DMS153 treated with DMSO at 0.1 percent for 48 hours (cell line): ENCODE measurements around the gene RGL3.
A peak's percentile ranks its signal among the peaks of the same experiment; 100 is the strongest.
"Not testable (repeated sequence)": the region's sequence is repeated elsewhere in the genome, so short reads cannot be mapped to it uniquely, and the experiment has no call there.

Experiments used
- DNase-seq: peaks from one replicate; lab custom pipeline; 2025; ENCODE audit not compliant: unreplicated experiment; lab: John Stamatoyannopoulos, UW

Gene RGL3

DNA sequence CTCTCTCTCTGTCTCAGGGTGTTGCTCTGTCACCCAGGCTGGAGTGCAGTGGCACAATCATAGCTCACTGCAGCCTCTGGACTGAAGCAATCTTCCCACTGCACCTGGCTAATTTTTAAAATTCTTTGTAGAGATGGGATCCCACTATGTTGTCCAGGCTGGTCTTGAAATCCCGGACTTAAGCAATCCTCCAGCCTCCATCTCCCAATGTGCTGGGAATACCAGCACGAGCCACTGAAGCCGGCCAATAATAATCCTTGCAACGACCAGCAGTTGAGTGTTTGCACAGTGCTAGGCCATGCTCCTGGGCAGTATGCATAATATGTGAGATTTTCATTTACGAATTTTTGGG, 34.4 kb downstream of the RGL3 start:
- no peak for DNase-seq

DNA sequence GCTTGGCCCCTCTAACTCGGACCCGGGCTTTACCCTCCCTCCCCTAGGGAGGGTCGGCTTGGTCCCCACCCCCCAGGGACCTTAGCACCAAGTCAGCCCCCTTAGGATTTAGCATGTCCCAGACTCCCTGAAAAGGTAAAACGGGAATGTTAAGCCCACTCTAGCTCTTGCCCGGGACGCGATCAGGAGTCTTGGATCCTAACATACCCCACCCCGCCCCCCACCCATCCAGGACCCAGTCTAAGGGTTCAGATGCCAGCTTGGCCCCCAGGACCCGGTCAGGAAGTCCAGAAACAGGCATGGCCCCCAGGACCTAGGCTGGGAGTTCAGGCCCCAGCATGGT, 35.4 kb downstream of the RGL3 start:
- DNase-seq: no peak

DNA sequence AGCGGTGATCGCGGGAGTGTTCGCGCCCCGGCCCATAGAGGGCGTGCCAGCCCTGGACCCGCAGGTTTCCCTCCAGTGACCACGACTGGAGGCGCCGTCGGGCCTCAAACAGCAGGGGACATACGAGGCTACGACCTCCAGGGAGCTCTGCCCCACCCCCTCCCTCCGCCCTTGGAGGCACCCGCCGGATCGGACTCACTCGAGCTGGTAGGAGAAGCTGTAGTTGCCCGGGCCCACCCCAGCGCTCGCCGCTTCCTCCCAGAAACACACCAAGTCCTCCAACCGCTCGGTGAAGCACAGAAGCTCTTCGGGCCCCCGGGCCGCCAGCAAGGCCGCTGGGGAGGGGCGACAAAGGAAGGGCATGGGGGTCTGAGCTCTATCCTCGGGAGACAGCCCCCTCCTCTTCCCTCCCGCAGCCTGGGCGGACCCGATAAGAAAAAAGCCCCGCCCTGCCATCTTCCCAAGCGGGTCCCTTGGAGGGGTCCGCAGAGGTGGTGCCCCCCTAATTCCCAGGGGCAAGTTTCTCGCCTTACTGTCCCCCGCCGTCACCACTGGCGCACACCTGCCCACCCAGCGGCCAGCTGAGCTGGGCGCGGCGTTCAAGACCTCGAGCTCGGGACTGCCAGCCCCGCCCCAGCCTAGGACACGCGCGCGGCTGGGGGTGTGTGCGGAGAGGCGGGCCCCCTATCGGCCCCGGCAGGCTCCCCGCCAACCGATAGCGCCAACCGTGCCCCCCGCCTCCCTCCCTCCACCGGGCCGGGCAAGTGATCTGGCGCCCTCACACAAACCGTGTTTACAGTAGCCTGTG, 36.0 kb downstream of the RGL3 start:
- peak; percentile 7 for DNase-seq

DNA sequence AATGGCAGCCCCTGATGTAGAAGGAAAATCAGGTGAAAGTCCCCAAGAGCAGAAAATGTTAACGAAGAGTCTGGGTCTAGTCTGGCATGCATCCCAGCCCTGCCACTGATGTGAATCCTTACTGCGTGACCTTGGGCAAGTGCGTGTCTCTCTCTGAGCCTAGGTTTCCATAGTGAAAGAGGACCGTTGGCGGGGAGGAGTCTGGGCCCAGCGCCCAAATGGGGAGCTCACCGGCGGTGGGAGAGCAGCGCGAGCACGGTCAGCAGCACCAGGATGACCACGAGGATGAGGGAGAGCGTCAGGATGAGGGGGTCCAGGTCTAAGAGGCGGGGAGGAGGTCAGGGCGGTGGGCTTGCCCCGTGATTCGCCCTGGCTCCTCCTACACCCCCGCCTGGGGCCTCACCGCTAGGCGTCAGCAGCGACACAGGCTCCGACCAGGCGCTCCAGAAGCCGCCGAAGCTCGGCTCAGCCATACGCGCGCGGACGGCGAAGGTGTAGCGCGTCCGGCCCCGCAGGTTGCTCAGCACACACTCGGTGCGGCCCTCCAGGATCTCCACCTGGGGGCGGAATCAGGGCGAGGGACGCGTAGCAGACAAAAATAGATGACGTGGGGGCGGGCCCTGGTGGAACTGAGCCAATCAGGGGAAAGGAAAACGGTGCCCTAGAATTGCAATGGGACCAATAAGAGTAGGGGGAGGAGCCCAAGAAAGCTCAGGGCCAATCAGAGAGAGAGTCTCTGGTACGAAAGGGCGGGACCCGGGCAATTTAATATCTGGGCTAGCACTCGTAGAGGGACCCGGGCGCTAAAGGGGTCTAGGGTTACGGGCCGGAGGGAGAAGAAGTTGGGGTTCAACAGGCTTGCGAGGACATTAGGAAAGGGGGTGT, 38.2 kb downstream of the RGL3 start:
- peak; percentile 96 for DNase-seq

DNA sequence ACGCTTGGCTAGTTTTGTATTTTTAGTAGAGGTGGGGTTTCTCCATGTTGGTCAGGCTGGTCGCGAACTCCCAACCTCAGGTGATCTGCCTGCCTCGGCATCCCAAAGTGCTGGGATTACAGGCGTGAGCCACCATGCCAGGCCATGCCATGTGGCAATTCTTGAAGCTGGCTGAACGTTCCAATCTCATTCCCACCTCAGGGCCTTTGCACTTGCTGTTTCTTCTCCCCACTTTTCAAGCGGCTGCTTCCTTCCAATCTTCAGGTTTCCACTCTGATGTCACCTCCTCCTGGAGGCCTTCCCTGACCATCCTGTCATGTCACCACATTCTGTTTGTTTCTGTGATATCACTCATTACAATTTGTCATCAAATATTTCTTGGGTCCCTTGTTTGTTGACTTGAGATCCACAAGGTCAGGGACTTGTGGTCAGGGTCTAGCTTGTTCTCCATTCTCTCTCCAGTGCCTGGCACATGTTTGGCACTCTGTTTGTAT, 39.2 kb downstream of the RGL3 start:
- DNase-seq: no peak

DNA sequence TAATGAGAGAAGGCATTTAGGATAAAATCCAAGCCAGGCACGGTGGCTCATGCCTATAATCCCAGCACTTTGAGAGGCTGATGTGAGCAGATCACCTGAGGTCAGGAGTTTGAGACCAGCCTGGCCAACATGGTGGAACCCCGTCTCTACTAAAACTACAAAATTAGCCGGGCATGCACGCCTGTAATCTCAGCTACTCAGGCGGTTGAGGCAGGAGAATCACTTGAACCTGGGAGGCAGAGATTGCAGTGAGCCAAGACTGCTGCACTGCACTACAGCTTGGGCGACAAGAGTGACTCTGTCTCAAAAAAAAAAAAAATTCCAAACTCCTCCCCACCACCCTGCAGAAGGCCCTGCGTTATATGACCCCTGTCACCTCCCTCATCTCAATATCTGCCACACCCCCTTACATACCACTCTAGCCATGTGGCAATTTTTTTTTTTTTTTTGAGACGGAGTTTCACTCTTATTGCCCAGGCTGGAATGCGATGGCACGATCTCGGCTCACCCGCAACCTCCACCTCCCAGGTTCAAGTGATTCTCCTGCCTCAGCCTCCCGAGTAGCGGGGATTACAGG, 39.8 kb downstream of the RGL3 start:
- not testable (repeated sequence) for DNase-seq

DNA sequence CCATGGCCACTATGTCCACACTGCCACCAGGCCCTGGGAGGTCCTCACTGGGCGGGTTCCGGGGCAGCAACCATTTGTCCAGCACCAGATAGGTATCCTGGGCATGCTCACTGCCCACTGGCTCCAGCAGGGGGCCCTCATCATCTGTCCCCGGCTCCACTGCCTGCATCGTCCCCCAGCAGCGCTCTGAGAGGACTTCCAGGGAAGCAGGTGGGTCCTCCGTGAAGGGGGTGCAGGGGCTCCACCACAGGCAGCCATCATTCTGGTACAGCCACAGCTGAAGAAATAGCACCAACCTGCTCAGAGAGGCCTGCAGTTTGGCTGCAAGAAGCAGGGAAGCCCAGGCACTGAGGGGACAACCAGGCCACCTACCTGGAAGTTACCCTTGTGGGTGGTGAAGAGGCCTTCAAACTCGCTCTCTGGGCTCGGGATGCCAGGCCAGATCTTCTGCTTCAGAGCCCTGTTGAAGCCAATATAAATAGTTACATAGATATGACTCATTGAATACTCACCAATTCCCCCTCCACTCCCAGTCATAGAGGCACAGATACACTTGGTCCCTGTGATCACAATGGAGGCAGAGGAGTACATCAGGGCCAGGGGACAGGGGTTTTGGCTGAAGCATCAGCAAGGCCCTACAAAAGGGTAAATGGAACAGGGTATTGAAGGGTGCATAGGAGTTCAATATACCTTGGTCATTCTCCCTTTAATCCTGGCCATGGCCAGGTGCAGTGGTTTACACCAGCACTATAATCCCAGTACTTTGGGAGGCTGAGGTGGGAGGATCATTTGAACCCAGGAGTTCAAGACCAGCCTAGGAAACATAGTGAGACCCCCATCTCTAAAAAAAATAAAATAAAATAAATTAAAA, 40.6 kb downstream of the RGL3 start:
- no peak for DNase-seq

DNA sequence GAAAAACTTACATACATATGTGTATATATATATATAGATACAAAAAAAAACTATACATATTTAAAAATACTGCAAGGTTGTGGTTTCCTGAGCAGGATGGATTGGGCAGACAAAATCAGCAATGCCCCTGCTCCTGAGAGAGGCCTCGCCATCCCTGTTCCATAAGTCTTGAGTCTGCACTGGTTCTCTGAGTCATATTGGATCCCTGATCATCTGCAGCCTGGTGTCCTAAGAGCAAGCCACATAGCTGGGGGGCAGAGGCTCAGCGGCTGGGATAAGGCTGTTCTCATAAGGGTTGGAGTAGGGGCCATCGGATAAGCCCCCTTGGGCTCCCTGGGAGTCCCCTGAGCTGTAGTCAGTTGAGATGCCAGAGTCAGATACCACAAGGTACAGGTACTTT, 41.4 kb downstream of the RGL3 start:
- no peak for DNase-seq

DNA sequence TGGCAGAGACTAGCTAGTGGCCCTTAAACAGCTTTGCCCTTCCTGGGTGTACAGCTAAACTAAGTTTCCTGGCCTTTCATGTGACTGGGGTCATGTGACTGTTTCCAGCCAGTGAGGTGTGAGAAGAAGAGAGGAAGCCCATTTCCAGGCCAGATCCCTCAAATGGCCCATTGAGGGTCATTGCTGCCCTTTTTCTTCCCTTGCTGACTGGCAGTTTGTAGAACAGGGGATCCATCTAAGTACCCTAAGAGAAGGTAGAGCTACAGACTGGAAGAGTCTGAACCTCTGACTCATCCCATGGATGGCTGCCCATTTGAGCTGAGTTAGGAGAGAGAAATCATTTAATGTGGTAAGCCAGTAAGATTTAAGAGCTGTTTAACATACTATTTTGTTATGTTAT, 41.9 kb downstream of the RGL3 start:
- DNase-seq: no peak

DNA sequence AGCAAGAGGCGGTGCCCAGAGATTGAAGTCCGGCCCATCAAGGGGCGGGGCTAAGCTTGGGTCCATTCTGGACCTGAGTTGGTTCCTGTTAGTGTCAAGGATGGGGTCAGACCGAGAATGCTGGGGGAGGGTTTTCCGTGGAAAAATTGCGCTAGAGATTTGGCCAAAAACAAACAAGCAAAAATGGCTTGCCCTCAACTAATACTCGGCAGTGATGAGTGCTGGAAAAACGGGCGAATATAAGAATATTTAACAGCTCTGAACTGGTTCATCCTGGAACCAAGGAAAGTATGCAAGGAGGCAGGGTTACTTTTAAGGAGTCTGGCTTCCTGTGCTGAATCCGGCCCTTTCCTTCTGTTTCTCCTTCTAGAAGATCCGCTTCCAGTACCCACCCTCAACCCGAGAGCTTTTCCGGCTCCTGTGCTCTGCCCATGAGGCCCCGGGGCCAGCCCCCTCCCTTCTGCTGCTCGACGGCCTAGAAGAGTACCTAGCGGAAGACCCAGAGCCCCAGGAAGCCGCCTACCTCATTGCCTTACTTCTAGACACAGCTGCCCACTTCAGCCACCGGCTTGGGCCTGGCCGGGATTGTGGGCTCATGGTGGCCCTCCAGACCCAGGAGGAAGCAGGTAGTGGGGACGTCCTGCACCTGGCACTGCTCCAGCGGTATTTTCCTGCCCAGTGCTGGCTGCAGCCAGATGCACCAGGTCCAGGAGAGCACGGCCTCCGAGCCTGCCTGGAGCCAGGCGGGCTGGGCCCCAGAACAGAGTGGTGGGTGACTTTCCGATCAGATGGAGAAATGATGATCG, 43.8 kb downstream of the RGL3 start:
- peak; percentile 36 for DNase-seq

DNA sequence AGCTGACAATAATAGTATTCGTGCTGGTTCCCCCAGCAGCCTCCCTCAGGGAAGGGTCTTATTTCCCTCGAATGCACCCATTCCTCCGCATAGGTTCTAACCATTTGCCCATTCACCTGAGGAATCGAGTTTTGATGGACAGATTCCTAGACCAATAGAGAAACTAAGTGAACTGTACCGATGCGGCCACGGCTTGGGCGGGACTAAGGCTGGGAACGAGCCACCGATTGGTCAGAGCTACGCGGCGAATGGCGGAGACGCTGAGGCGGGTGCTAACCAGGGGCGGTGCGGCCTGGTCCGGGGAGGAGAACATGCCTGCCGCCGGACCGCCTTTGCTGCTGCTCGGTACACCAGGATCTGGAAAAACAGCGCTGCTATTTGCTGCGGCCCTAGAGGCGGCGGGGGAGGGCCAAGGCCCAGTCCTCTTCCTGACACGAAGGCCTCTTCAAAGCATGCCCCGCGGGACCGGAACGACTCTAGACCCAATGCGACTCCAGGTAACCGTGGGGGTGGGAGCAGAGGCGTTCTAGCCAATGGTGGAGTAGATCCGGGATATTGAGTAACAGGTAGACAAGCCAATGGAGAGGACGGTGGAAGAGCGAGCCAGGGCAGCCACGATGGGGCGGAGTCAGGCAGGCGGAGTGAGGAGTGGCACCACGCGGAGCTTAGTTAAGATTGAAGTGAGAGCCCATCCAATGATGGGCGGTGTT, 44.5 kb downstream of the RGL3 start, which contains the start of gene SWSAP1:
TSS of gene SWSAP1 (plus strand) at position 234 of the 710 bp plus-strand sequence. CDS start at position 249, 15 bp downstream.
- peak; percentile 99 for DNase-seq

DNA sequence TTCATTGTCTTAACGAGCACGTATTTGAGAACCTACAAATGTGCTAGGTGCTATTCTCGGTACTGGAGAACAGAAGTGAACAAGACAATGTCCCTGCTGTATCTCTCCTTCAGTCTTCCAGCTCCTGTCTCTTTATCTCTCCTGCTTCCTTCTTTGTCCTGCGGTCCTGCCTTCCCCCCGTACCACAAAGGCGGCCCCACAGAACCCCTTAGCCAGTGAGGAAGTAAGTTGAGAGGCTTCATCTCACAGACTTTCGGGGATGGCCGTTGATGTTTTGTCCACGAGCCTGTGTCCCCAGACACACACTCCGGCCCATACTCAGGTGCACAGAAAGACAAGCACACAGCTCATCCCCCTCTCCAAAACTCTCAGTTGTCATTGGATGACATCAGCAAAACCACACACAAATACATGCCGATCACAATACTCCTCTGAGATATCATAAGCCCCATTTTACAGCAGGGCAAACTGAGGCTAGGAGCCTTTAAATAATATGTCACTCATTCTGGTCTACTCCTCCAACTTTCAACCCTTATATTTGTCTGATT, 45.2 kb downstream of the RGL3 start:
- DNase-seq: no peak

DNA sequence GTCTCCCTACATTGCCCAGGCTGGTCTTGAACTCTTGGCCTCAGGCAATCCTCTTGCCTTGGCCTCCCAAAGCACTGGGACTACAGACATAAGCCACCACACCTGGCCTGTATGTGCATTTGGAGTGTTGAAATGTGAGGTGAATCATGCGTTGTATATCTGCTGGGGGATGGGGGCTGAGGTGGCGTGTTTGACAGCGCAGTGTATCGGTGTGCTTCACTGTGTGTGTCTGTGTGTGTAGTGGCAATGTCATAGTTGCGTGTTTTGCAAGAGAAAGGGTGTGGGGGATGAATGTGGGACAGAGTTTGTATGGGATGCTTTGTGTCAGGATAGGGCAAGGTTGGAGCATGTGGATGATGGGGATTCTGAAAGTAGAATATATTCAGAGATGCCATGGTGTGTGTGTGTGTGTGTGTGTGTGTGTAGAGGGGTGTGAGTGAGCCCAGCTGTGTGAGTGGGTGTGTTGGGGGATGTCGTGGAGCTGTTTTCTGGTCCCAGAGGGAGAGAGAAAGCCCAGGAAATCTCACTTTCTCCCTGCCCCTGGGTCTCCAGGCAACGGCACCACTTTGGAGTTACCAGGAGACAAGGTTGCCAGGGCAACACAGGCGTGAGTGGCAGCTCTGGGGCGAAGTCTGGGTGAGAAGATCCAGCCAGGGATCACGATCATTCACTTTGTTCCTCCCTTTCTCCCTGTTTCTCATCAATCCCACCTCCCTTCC, 45.8 kb downstream of the RGL3 start:
- DNase-seq: peak; percentile 86

DNA sequence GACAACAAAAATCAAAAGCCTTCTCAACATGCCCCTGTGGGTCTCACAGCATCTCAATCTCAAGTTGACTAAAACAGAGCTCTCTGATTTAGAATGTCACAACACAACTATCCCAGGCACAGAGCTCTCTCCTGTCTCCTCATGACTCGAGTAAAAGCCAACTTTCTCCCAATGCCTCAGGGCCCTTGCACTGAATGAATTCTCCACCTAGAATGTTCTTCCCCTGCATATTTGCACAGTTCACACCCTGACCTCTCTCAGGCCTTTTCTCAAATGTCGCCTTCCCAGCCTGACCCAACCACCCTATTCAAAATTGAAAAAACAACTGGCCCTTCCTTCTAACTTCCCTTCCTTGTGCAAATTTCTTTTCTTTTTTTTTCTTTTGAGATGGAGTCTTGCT, 48.4 kb downstream of the RGL3 start:
- no peak for DNase-seq

DNA sequence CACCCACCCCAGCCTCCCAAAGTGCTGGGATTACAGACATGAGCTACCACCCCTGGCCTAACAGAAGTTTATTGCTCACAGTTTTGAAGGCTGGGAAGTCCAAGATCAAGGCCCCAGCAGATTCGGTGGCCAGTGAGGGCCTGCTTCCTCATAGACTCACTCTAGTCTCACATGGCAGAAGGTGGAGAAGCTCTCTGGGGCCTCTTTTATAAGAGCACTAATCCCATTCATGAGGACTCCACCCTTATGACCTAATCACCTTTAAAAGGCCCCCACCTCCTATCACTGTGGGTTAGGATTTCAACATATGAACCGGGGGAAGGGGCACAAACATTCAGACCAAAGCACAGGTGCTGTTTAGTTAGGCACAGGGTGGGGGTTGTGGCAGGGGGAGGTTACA, 51.6 kb downstream of the RGL3 start:
- no peak for DNase-seq

DNA sequence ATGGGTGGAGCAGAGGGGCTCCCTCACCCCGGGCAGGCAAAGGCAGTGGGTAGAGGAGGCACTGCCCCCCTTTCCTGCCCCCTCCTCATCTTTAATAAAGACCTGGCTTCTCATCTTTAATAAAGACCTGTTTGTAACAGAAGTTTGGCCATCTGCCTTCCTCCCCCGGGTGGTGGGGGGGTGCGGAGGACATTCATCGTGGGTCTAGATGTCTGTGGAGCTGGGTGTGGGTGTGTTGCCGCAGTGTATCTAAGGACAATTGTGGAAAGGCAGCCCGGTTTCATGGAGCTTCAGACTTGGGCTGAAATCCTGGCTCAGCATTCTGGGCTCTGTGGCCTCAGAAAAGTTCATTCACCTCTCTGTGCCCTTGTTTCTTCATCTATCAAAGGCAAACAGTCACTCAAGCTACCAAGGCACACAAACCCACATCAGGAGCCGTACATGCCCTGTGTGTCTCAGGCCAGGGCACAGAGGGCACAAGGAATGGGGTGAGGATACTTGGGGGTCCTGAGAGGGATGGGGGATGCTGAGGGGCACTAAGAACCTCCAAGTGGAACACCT, 53.5 kb downstream of the RGL3 start:
- DNase-seq: no peak

DNA sequence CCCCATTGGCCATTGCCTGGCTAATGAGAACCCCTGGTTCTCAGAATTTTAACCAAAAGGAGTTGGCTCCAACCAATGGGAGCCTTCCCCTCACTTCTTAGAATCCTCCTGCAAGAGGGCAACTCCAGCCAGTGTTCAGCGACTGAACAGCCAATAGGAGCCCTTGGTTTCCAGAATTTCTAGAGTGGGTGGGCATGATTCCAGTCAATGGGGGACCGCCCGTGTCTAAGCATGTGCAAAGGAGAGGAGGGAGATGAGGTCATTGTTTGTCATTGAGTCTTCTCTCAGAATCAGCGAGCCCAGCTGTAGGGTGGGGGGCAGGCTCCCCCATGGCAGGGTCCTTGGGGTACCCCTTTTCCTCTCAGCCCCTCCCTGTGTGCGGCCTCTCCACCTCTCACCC, 54.2 kb downstream of the RGL3 start:
- DNase-seq: no peak

DNA sequence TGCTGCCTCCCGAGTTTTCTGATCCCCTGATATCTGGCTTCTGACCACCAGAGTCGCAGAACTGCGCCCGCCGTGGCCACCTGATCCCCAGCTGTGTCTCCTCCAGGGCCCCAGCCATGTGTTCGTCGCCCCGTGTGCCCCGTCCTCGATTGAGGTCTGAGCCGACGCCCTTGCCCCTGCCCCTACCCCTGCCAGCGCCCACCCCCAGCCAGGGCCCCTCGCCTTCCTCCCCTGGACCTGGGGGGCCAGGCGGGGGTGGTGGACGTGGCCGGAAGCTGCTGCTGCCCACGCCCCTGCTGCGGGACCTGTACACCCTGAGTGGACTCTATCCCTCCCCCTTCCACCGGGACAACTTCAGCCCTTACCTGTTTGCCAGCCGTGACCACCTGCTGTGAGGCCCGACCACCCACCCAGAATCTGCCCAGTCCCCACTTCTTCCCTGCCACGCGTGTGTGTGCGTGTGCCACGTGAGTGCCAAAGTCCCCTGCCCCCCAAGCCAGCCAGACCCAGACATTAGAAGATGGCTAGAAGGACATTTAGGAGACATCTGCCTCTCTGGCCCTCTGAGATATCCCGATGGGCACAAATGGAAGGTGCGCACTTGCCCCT, 54.7 kb downstream of the RGL3 start:
- no peak for DNase-seq
